ENCODE measurements around the gene ALG5.
A peak's percentile ranks its signal among the peaks of the same experiment; 100 is the strongest.

Gene ALG5

GRCh38 chr13:37023871-37024270 is 24.7 kb upstream of the ALG5 start:
- Histone ChIP-seq H3K27ac (no peak overlapping the region), H3K27me3 (no peaks in the 10 kb centered on the region), H3K36me3 (peaks cover 56% of the 10 kb centered on the region), H3K4me2 (no peak overlapping the region), H3K4me3 (no peak overlapping the region), H4K20me1 (no peaks in the 10 kb centered on the region), H3K4me1 (no peaks in the 10 kb centered on the region), H3K9me3 (no peaks in the 10 kb centered on the region), H3K9ac (no peak overlapping the region)
- no peak for TF ChIP-seq Cebpa-rat (IDR thresholded peaks at IDR 0.05)

DNA sequence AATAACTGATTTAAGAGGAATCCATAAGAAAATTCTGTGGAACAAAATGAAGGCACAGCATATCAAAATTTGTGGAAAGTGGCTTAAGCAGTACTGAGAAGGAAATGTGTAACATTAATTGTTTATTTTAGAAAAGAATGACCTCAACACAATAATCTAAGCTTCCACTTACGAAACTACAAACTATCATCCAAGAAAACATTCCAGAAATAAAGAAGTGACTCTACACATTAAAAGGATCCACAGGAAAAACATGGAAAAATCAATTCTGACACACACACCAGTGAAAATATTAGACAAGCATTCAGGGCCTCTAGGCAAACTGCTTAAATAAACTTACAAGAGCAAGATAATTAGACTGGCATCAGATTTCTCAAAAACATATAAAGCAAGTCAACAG is 15.5 kb upstream of the ALG5 start:
- H4K20me1 ChIP-seq = no peaks in the 10 kb centered on the region
- H3K27me3 ChIP-seq = no peaks in the 10 kb centered on the region
- no peak overlapping the region for H3K27ac ChIP-seq
- H3K4me1 ChIP-seq = no peaks in the 10 kb centered on the region
- no peak overlapping the region for H3K4me3 ChIP-seq
- H3K36me3 ChIP-seq = peaks cover 79% of the 10 kb centered on the region
- no peak overlapping the region for H3K4me2 ChIP-seq
- no peak for TF ChIP-seq Cebpa-rat (IDR thresholded peaks at IDR 0.05)
- H3K9me3 ChIP-seq = no peaks in the 10 kb centered on the region
- no peak overlapping the region for H3K9ac ChIP-seq

- Histone ChIP-seq H3K27ac (no peak overlapping the region), H3K9me3 (no peaks in the 10 kb centered on the region), H3K4me2 (no peak overlapping the region), H3K4me1 (no peaks in the 10 kb centered on the region), H3K4me3 (no peak overlapping the region), H3K9ac (no peak overlapping the region), H3K27me3 (no peaks in the 10 kb centered on the region), H4K20me1 (no peaks in the 10 kb centered on the region), H3K36me3 (peaks cover 88% of the 10 kb centered on the region)
- TF ChIP-seq Cebpa-rat (IDR thresholded peaks at IDR 0.05) = no peak
These were observed 12.6 kb upstream of the ALG5 start for GRCh38 chr13:37011788-37012187.

- H3K27me3 ChIP-seq = no peaks in the 10 kb centered on the region
- no peak for TF ChIP-seq Cebpa-rat (IDR thresholded peaks at IDR 0.05)
- H3K9ac ChIP-seq = no peak overlapping the region
- H3K27ac ChIP-seq = no peak overlapping the region
- no peaks in the 10 kb centered on the region for H3K4me1 ChIP-seq
- no peak overlapping the region for H3K4me2 ChIP-seq
- H3K36me3 ChIP-seq = peaks cover 86% of the 10 kb centered on the region
- H3K9me3 ChIP-seq = no peaks in the 10 kb centered on the region
- no peaks in the 10 kb centered on the region for H4K20me1 ChIP-seq
- no peak overlapping the region for H3K4me3 ChIP-seq
These were observed 11.9 kb upstream of the ALG5 start for GRCh38 chr13:37011002-37011401.

DNA sequence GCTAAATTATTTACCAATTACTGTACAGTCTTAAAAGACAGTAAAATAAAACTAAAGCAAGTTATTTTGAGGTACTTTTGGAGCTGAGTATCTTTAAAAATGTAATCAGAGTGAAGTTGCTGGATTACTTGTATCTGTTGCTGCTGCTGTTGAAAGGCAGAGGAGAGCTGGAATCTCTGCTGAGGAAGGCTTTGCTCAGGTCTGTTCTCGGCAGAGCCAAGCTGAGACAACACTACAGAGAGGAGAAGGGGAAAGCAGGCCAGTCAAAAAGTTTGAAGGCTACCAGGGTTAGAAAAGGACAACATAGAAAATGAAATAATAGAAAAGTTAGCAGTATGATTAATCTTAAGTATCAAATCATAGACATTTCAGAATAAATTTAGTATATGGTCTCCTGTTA is 11.3 kb upstream of the ALG5 start:
- no peak overlapping the region for H3K4me2 ChIP-seq
- no peaks in the 10 kb centered on the region for H3K9me3 ChIP-seq
- H3K4me1 ChIP-seq = no peaks in the 10 kb centered on the region
- no peaks in the 10 kb centered on the region for H4K20me1 ChIP-seq
- no peak overlapping the region for H3K9ac ChIP-seq
- H3K27me3 ChIP-seq = no peaks in the 10 kb centered on the region
- no peak overlapping the region for H3K4me3 ChIP-seq
- TF ChIP-seq Cebpa-rat (IDR thresholded peaks at IDR 0.05) = no peak
- no peak overlapping the region for H3K27ac ChIP-seq
- peaks cover 86% of the 10 kb centered on the region for H3K36me3 ChIP-seq

- H3K4me2 ChIP-seq = no peak overlapping the region
- TF ChIP-seq Cebpa-rat (IDR thresholded peaks at IDR 0.05) = no peak
- H3K9me3 ChIP-seq = no peaks in the 10 kb centered on the region
- no peaks in the 10 kb centered on the region for H3K27me3 ChIP-seq
- no peaks in the 10 kb centered on the region for H4K20me1 ChIP-seq
- H3K27ac ChIP-seq = no peak overlapping the region
- no peaks in the 10 kb centered on the region for H3K4me1 ChIP-seq
- H3K4me3 ChIP-seq = no peak overlapping the region
- peaks cover 87% of the 10 kb centered on the region for H3K36me3 ChIP-seq
- no peak overlapping the region for H3K9ac ChIP-seq
These were observed 10.6 kb upstream of the ALG5 start for GRCh38 chr13:37009692-37010091.

DNA sequence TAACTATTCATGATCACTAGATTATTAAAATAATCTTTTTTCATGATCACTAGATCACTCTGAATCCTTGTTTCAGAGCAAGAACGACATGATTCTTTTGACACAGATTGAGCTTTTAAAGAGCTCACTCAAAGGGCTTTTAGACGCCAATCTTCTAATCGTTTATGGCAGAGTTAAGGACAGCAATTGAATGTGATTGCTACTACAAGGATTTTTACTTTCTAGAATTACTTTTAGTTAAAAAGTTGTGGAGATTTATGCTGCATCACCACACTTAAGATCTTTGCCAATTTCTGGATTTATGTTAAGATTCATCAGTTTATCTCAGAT is 2.7 kb upstream of the ALG5 start:
- Histone ChIP-seq H3K27ac (peak overlapping the region; percentile 99), H3K9ac (peak overlapping the region; percentile 96)

DNA sequence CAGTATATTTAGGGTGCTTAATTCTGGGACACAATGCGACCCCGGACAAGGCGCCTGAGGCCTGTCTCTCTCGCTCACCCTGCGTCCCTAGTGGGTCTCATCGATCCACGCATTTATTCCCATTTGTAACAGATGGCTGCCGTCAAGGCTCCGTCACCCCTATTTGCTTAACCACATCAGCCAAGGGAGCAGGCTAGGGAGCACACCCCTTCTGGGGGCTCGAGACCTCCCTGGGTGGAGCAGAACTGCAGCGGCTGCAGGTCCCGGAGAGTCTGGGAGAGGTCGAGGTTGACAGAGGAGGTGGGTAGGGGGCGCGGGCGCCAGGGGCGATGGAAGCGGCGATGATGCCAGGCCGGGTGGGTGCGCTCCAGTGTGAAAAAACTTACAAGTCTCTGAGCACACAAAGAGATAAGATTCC is 507 bp downstream of the ALG5 start:
- H3K27me3 ChIP-seq = no peaks in the 10 kb centered on the region
- H3K4me1 ChIP-seq = peaks cover 32% of the 10 kb centered on the region
- TF ChIP-seq Cebpa-rat (IDR thresholded peaks at IDR 0.05) = no peak
- peak overlapping the region; percentile 93 for H3K27ac ChIP-seq
- peaks cover 29% of the 10 kb centered on the region; the same call in 1 of the 2 replicates for H4K20me1 ChIP-seq
- peak overlapping the region; percentile 85 for H3K4me3 ChIP-seq
- no peaks in the 10 kb centered on the region for H3K9me3 ChIP-seq
- peaks cover 29% of the 10 kb centered on the region for H3K36me3 ChIP-seq
- H3K9ac ChIP-seq = peak overlapping the region; percentile 96
- peak overlapping the region; percentile 86 for H3K4me2 ChIP-seq

More for the DNA sequence above, 2.7 kb upstream of the ALG5 start:
- Histone ChIP-seq H4K20me1 (peaks cover 5% of the 10 kb centered on the region; the same call in 1 of the 2 replicates), H3K27me3 (no peaks in the 10 kb centered on the region), H3K9me3 (no peaks in the 10 kb centered on the region), H3K36me3 (peaks cover 36% of the 10 kb centered on the region), H3K4me1 (peaks cover 25% of the 10 kb centered on the region), H3K4me2 (peak overlapping the region; percentile 79), H3K4me3 (peak overlapping the region; percentile 85)
- no peak for TF ChIP-seq Cebpa-rat (IDR thresholded peaks at IDR 0.05)

- H3K4me2 ChIP-seq = peak overlapping the region; percentile 86
- TF ChIP-seq Cebpa-rat (IDR thresholded peaks at IDR 0.05) = no peak
- H3K9me3 ChIP-seq = no peaks in the 10 kb centered on the region
- H3K27me3 ChIP-seq = no peaks in the 10 kb centered on the region
- H3K4me3 ChIP-seq = peak overlapping the region; percentile 85
- peak overlapping the region; percentile 93 for H3K27ac ChIP-seq
- H3K36me3 ChIP-seq = peaks cover 32% of the 10 kb centered on the region
- peaks cover 32% of the 10 kb centered on the region for H3K4me1 ChIP-seq
- peaks cover 29% of the 10 kb centered on the region; the same call in 1 of the 2 replicates for H4K20me1 ChIP-seq
- H3K9ac ChIP-seq = peak overlapping the region; percentile 96
These were observed 1.3 kb downstream of the ALG5 start for GRCh38 chr13:36997716-36998427.

- Histone ChIP-seq H3K27me3 (no peaks in the 10 kb centered on the region), H3K36me3 (peaks cover 85% of the 10 kb centered on the region), H4K20me1 (peaks cover 29% of the 10 kb centered on the region; the same call in 1 of the 2 replicates), H3K27ac (no peak overlapping the region), H3K4me1 (peaks cover 11% of the 10 kb centered on the region), H3K4me2 (no peak overlapping the region), H3K9ac (no peak overlapping the region), H3K4me3 (no peak overlapping the region), H3K9me3 (no peaks in the 10 kb centered on the region)
- no peak for TF ChIP-seq Cebpa-rat (IDR thresholded peaks at IDR 0.05)
These were observed 6.8 kb downstream of the ALG5 start for GRCh38 chr13:36992362-36992761.
